Caco-2 (cell line): ENCODE results near the gene MYO16. TPM values are rescaled to one million over a fixed set of nuclear protein-coding genes. Genes with fewer than 3 reads are reported as not detected.

Source experiments
- BruUV-seq: library from RNA; stranded (reverse); fragments of 400-500 nt; replicated peaks from 2 replicates; lab custom pipeline; 2021; lab: Mats Ljungman, UMichigan
- CTCF ChIA-PET: fragments of 300-600 bp; sonication (Branson Sonifier 250); formaldehyde crosslinking; loops from one replicate; lab custom pipeline; 2022; ENCODE audit warnings: antibody characterized with exemption; lab: Charles Lee
- POLR2A ChIA-PET: fragments of 300-600 bp; sonication (Branson Sonifier 250); formaldehyde crosslinking; loops from one replicate; lab custom pipeline; 2022; ENCODE audit warnings: antibody characterized with exemption; lab: Charles Lee
- DNase-seq, 2 experiments: peaks; one replicate each; pipeline versions ENCODE4 v3.0.0 to v3.0.0-alpha.2; 2020 to 2022
- H3K27me3 ChIP-seq: replicated peaks from 2 replicates; pipeline ENCODE4 v1.6.0; 2011; ENCODE audit warnings: low read length; ENCODE audit not compliant: control insufficient read depth, insufficient read depth
- H3K36me3 ChIP-seq: 2 replicates; pipeline ENCODE4 v1.5.1; 2011; ENCODE audit warnings: low read length; ENCODE audit not compliant: control insufficient read depth, insufficient read depth
- H3K4me1 ChIP-seq: fragments of 250-450 bp; sonication (Bioruptor Pico); 2 replicates; pipeline ENCODE4 v1.5.1; 2020; ENCODE audit warnings: mild to moderate bottlenecking
- H3K4me3 ChIP-seq: 2 replicates; pipeline ENCODE4 v1.5.1; 2011; ENCODE audit warnings: low read depth, mild to moderate bottlenecking, control low read depth, low read length
- H3K9me3 ChIP-seq: fragments of 250-450 bp; sonication (Bioruptor Pico); 2 replicates; pipeline ENCODE4 v1.5.1; 2020; ENCODE audit warnings: mild to moderate bottlenecking, moderate library complexity
- H3K27ac Mint-ChIP-seq: one replicate; pipeline ENCODE4 v1.8.0; 2022; ENCODE audit warnings: mixed read lengths; ENCODE audit not compliant: unreplicated experiment
- H3K27me3 Mint-ChIP-seq: one replicate; pipeline ENCODE4 v1.8.0; 2022; ENCODE audit warnings: mixed read lengths; ENCODE audit not compliant: insufficient read depth, unreplicated experiment
- H3K36me3 Mint-ChIP-seq: one replicate; pipeline ENCODE4 v1.8.0; 2022; ENCODE audit warnings: mild to moderate bottlenecking, mixed read lengths; ENCODE audit not compliant: insufficient read depth, unreplicated experiment
- H3K4me1 Mint-ChIP-seq: one replicate; pipeline ENCODE4 v1.8.0; 2022; ENCODE audit warnings: low read depth, mixed read lengths; ENCODE audit not compliant: unreplicated experiment
- H3K4me3 Mint-ChIP-seq: one replicate; pipeline ENCODE4 v1.8.0; 2022; ENCODE audit warnings: mild to moderate bottlenecking, moderate library complexity, mixed read lengths; ENCODE audit not compliant: unreplicated experiment
- H3K9me3 Mint-ChIP-seq: one replicate; pipeline ENCODE4 v1.8.0; 2022; ENCODE audit warnings: mixed read lengths; ENCODE audit not compliant: unreplicated experiment
- intact Hi-C: fragments of 100-400 bp; cut with micrococcal nuclease; formaldehyde crosslinking; loops from one replicate; pipeline ENCODE4 v1.10.0; 2022; ENCODE audit not compliant: unreplicated experiment
- total RNA-seq: library from RNA; stranded (reverse); gene quantifications from 2 replicates; pipeline ENCODE4 v1.2.3, GENCODE V29; 2022
- TF ChIP-seq, protein P1 (sequence below), 2 experiments: fragments of 200-600 bp in 1 of 2; IDR thresholded peaks; 1 replicate in 1 of 2; 2 replicates in 1 of 2; pipeline versions ENCODE4 v1.5.1 to v1.8.0; 2011 to 2022; ENCODE audit warnings: antibody characterized with exemption in 1 of 2, control low read depth in 1 of 2, inconsistent platforms in 1 of 2, low read depth in 1 of 2, low read length in 1 of 2, mild to moderate bottlenecking in 1 of 2, moderate library complexity in 1 of 2; ENCODE audit not compliant: insufficient read depth in 1 of 2, severe bottlenecking in 1 of 2, unreplicated experiment in 1 of 2

MYO16 gene
- total RNA-seq, 1 experiment from 2014 or later = not detected

DNA sequence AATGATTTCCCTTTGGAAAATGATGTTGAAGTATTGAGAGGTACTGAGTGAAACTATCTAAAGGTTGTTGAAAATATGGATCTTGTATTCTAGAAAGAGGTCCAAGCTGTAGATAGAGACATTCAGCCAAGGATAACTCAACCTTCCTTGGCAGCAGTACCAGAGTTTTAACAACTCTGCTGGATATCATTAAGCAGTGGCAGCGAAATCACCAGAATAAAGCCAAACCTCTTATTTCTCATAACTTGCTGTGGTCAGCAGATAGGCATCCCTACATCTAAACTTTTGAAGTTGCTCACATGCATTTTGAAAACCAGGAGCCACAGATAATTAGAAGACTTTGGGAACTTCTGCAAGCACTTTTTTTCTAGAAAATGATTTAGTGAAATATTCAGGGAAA is 597.2 kb downstream of the MYO16 start:
- H3K9me3 Mint-ChIP-seq = peaks cover 32% of the 10 kb centered on the region

DNA sequence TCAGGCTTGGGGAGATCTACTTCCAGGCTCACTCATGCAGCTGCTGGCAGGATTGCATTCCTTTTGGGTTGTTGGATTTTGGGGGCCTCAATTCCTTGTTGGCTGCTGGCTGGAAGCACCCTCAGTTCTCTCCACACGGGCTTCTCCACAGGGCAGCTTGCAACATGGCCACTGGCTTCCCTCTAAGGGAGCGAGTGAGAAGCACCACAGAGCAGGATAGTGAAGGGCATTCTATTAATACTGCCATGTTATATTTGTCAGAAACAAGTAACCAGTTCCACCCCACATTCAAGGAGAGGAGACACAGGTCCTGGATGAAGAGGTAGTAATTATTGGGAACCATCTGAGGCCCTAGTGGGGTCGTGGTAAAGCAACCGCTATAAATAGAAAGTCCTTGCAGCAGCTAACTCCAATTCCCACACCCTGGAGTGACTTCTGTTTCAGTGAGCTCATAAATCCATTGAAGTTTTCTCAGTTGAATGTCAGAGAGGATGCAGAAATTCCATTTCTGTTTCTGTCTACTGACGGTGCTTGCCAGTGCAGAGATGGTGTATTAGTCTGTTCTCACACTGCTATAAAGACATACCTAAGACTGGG is 598.0 kb downstream of the MYO16 start:
- Mint-ChIP-seq H3K9me3 (peaks cover 32% of the 10 kb centered on the region), H3K36me3 (no peaks in the 10 kb centered on the region), H3K27ac (no peak overlapping the region), H3K27me3 (no peaks in the 10 kb centered on the region), H3K4me1 (no peaks in the 10 kb centered on the region), H3K4me3 (no peak overlapping the region)
- ChIA-PET CTCF (no interaction called here), POLR2A (no interaction called here)
- Histone ChIP-seq H3K9me3 (peaks cover 14% of the 10 kb centered on the region), H3K27me3 (no peaks in the 10 kb centered on the region), H3K36me3 (no peaks in the 10 kb centered on the region), H3K4me3 (no peak overlapping the region), H3K4me1 (no peaks in the 10 kb centered on the region)
- intact Hi-C loops = loop anchor here (5.0 kb wide), 1 partner anchor 1205 kb away; no protein-coding TSS in a partner anchor
- TF ChIP-seq, protein P1, sequence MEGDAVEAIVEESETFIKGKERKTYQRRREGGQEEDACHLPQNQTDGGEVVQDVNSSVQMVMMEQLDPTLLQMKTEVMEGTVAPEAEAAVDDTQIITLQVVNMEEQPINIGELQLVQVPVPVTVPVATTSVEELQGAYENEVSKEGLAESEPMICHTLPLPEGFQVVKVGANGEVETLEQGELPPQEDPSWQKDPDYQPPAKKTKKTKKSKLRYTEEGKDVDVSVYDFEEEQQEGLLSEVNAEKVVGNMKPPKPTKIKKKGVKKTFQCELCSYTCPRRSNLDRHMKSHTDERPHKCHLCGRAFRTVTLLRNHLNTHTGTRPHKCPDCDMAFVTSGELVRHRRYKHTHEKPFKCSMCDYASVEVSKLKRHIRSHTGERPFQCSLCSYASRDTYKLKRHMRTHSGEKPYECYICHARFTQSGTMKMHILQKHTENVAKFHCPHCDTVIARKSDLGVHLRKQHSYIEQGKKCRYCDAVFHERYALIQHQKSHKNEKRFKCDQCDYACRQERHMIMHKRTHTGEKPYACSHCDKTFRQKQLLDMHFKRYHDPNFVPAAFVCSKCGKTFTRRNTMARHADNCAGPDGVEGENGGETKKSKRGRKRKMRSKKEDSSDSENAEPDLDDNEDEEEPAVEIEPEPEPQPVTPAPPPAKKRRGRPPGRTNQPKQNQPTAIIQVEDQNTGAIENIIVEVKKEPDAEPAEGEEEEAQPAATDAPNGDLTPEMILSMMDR (IDR thresholded peaks at IDR 0.05; ENCODE audit: insufficient read depth in 1 of 2, low read depth in 1 of 2, low read length in 1 of 2, severe bottlenecking in 1 of 2, unreplicated experiment in 1 of 2) = no peak
- BruUV-seq = no TSS peak
- DNase-seq = no peak

More for the DNA sequence above, 597.2 kb downstream of the MYO16 start:
- Histone ChIP-seq H3K9me3 (peaks cover 14% of the 10 kb centered on the region), H3K36me3 (no peaks in the 10 kb centered on the region), H3K27me3 (no peaks in the 10 kb centered on the region), H3K4me3 (no peak overlapping the region), H3K4me1 (no peaks in the 10 kb centered on the region)
- intact Hi-C loops = loop anchor here (5.0 kb wide), 1 partner anchor 1206 kb away; no protein-coding TSS in a partner anchor
- TF ChIP-seq, protein P1 (IDR thresholded peaks at IDR 0.05; ENCODE audit: insufficient read depth in 1 of 2, low read depth in 1 of 2, low read length in 1 of 2, severe bottlenecking in 1 of 2, unreplicated experiment in 1 of 2) = no peak
- no TSS peak for BruUV-seq
- H3K4me3 Mint-ChIP-seq = no peak overlapping the region
- ChIA-PET POLR2A (no interaction called here), CTCF (no interaction called here)
- no peak overlapping the region for H3K27ac Mint-ChIP-seq
- no peak for DNase-seq
- H3K27me3 Mint-ChIP-seq = no peaks in the 10 kb centered on the region
- H3K36me3 Mint-ChIP-seq = no peaks in the 10 kb centered on the region
- H3K4me1 Mint-ChIP-seq = no peaks in the 10 kb centered on the region

DNA sequence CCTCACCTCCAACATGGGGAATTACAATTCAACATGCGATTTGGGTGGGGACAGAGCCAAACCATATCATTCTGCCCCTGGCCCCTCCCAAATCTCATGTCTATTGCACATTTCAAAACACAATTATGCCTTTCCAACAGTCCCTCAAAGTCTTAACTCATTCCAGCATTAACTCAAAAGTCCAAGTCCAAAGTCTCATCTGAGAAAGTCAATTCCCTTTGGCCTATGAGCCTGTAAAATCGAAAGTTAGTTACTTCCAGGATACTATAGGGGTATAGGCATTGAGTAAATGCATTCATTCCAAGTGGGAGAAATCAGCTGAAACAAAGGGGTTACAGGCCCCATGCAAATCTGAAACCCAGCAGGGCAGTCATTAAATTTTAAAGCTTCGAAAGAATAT is 598.8 kb downstream of the MYO16 start:
- Mint-ChIP-seq H3K27me3 (no peaks in the 10 kb centered on the region), H3K4me3 (no peak overlapping the region), H3K36me3 (no peaks in the 10 kb centered on the region), H3K4me1 (no peaks in the 10 kb centered on the region), H3K27ac (no peak overlapping the region), H3K9me3 (peaks cover 32% of the 10 kb centered on the region)
- POLR2A ChIA-PET = no interaction called here
- intact Hi-C loops = loop anchor here (5.0 kb wide), 1 partner anchor 1204 kb away; no protein-coding TSS in a partner anchor
- CTCF ChIA-PET = no interaction called here
- no peak overlapping the region for H3K4me3 ChIP-seq
- H3K9me3 ChIP-seq = peaks cover 10% of the 10 kb centered on the region
- no peak for DNase-seq
- H3K27me3 ChIP-seq = no peaks in the 10 kb centered on the region
- no TSS peak for BruUV-seq
- no peaks in the 10 kb centered on the region for H3K4me1 ChIP-seq
- TF ChIP-seq, protein P1 (IDR thresholded peaks at IDR 0.05; ENCODE audit: insufficient read depth in 1 of 2, low read depth in 1 of 2, low read length in 1 of 2, severe bottlenecking in 1 of 2, unreplicated experiment in 1 of 2) = no peak
- no peaks in the 10 kb centered on the region for H3K36me3 ChIP-seq
